GM10248 (cell line): ENCODE measurements around the gene COQ10B.

Experiments
- CTCF ChIA-PET: fragments of 300-600 bp; sonication (Branson Sonifier 250); formaldehyde crosslinking; extraction: SDS; loops from one replicate; lab custom pipeline; 2021; ENCODE audit warnings: antibody characterized with exemption; lab: Yijun Ruan, JAX
- POLR2A ChIA-PET: fragments of 350-650 bp; sonication (Branson Sonifier 250); formaldehyde crosslinking; extraction: SDS; loops from one replicate; lab custom pipeline; 2020; ENCODE audit warnings: antibody characterized with exemption; lab: Yijun Ruan, JAX
- DNase-seq: peaks from one replicate; pipeline ENCODE4 v3.0.0; 2012; ENCODE audit errors: extremely low spot score
- TF ChIP-seq, protein P1 (sequence below): IDR thresholded peaks from 2 replicates; pipeline ENCODE4 v1.5.1; 2012; ENCODE audit warnings: mild to moderate bottlenecking, low read depth; ENCODE audit errors: extremely low read depth, missing control alignments, control extremely low read depth

Gene COQ10B

DNA sequence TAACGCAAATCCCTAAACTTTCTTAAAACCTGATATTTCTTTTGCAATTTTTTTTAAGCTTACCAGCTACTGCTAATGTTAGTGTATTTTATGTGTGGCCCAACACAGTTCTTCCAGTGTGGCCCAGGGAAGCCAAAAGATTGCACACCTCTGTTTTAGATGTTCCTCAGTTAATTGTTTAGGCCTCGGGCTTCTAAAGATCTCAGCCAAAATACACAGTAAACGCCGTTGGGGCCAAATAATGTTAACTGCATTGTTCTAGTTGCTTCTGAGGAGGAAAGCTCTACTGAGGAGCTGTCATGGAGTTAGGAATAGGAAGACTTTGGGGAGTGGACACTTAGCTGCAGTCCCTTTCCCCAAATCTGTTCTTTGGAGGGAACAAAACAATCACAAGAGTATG, 48.8 kb downstream of the COQ10B start:
- no peak for DNase-seq
- ChIA-PET CTCF (interaction anchor here (3.3 kb wide), 1 partner anchor 11 kb away, joined by 13 read pairs; no protein-coding TSS in a partner anchor), POLR2A (interaction anchor here (1.0 to 1.9 kb wide), 4 partner anchors 11 to 49 kb away, joined by 3 to 8 read pairs (median 5); partner anchors contain the start of genes COQ10B and MOB4)
- TF ChIP-seq, protein P1, sequence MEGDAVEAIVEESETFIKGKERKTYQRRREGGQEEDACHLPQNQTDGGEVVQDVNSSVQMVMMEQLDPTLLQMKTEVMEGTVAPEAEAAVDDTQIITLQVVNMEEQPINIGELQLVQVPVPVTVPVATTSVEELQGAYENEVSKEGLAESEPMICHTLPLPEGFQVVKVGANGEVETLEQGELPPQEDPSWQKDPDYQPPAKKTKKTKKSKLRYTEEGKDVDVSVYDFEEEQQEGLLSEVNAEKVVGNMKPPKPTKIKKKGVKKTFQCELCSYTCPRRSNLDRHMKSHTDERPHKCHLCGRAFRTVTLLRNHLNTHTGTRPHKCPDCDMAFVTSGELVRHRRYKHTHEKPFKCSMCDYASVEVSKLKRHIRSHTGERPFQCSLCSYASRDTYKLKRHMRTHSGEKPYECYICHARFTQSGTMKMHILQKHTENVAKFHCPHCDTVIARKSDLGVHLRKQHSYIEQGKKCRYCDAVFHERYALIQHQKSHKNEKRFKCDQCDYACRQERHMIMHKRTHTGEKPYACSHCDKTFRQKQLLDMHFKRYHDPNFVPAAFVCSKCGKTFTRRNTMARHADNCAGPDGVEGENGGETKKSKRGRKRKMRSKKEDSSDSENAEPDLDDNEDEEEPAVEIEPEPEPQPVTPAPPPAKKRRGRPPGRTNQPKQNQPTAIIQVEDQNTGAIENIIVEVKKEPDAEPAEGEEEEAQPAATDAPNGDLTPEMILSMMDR: no peak

DNA sequence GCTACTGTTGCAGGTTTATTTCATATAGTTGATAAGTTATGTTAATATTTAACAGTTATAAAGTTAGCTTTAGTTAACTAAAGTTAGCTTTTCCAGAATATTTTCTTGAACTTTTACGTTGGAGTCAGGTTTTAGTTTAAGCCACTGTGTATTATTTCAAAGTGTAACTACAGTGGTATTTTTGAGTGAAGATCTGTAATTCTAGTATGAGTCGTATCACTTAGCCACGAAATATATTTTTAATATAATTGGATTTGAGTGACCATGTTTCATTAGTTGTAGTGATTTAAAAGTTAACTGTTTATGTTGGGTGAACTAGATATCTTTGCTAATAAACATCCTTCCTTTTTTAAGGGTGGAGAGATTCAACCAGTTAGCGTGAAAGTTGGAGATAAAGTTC, 49.3 kb downstream of the COQ10B start:
- CTCF ChIA-PET: interaction anchor here (3.3 kb wide), 1 partner anchor 10 kb away, joined by 13 read pairs; no protein-coding TSS in a partner anchor
- no peak for DNase-seq
- TF ChIP-seq, protein P1: no peak
- POLR2A ChIA-PET: interaction anchor here (1.0 to 1.9 kb wide), 4 partner anchors 10 to 49 kb away, joined by 3 to 8 read pairs (median 5); partner anchors contain the start of genes COQ10B and MOB4

DNA sequence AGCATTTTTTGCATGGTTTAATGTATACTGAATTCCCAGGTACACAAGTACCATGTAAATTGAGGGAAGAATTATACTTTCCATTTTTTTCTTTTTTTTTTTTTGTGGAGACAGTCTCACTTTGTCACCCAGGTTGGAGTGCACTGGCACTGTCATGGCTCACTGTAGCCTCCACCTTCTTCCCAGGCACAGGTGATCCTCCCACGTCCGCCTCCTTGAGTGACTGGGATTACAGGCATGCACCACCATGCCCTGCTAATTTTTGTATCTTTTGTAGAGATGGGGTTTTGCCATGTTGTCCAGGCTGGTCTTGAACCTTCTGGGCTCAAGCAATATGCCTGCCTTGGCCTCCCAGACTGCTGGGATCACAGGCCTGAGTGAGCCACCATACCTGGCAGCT, 50.6 kb downstream of the COQ10B start:
- POLR2A ChIA-PET: no interaction called here
- TF ChIP-seq, protein P1: no peak
- CTCF ChIA-PET: interaction anchor here (2.7 kb wide), 1 partner anchor 9 kb away, joined by 8 read pairs; no protein-coding TSS in a partner anchor
- DNase-seq: no peak

GRCh38 chr2:197504512-197504911, 51.2 kb downstream of the COQ10B start:
- DNase-seq: no peak
- ChIA-PET CTCF (interaction anchor here (0.8 to 2.7 kb wide), 4 partner anchors 9 to 91 kb away, joined by 3 to 8 read pairs (median 4); partner anchors contain the start of gene MOB4), POLR2A (interaction anchor here (1.0 to 1.8 kb wide), 2 partner anchors 11 to 12 kb away, joined by 3 to 4 read pairs; no protein-coding TSS in a partner anchor)
- TF ChIP-seq, protein P1: no peak

GRCh38 chr2:197506658-197507057, 53.3 kb downstream of the COQ10B start:
- TF ChIP-seq, protein P1: no peak
- POLR2A ChIA-PET: interaction anchor here (1.0 kb wide), 1 partner anchor 9 kb away, joined by 4 read pairs; the partner anchor contains the start of gene MOB4
- CTCF ChIA-PET: no interaction called here
- no peak for DNase-seq

DNA sequence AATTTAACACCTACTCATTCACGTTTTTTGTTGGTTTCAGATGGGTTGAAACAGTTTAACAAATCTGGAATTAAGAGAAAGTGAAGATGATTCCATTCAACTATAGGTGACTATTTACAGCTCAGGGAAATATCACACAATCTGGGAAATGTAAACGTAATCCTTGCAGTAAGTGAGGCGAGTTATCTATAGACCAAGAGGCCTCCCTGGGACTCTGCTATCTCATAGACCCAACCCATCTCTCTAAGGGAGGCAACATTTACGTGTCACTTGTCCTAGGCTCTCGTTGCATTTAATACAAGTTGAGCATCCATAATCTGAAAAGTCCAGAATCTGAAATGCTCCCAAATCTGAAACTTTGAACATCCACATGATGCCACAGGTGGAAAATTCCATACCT, 60.6 kb downstream of the COQ10B start:
- TF ChIP-seq, protein P1: no peak
- no peak for DNase-seq
- ChIA-PET CTCF (interaction anchor here (1.9 to 2.1 kb wide), 2 partner anchors 9 to 13 kb away, joined by 8 to 13 read pairs; partner anchors contain the start of genes HSPD1 and HSPE1), POLR2A (interaction anchor here (2.5 kb wide), 1 partner anchor 14 kb away, joined by 12 read pairs; the partner anchor contains the start of genes HSPD1 and HSPE1)
